Pulmonary artery endothelial cell (primary cell): Measurements from ENCODE around the gene B4GALT6. TPM values are rescaled to one million over a fixed set of nuclear protein-coding genes. Genes with fewer than 3 reads are reported as not detected.

Experiments used
- total RNA-seq: library from RNA; depleted of rRNA; stranded (reverse); fragments of >200 nt; gene quantifications from 2 replicates; pipeline ENCODE4 v1.2.3, GENCODE V29; 2014

B4GALT6 gene
- total RNA-seq, 1 donor from 2014 or later, result 9.1 TPM

Other genes starting within 250 kb of the B4GALT6 start
- 0.07 TPM in 2 replicates for gene DSG3, start 236.8 kb downstream of the B4GALT6 start, total RNA-seq
- under 0.01 and 0.07 TPM in 2 replicates for gene DSG2, start 186.4 kb downstream of the B4GALT6 start, total RNA-seq
- gene TTR, start 92.7 kb downstream of the B4GALT6 start, total RNA-seq, result not detected in 2 replicates
- gene SLC25A52, start 76.3 kb upstream of the B4GALT6 start, total RNA-seq, result 0.32 TPM in 1 of 2 replicates, not detected in the other